A549 (cell line): ENCODE results near the gene ZNF267.

Source experiments
- BHLHE40 ChIP-seq: IDR thresholded peaks from 2 replicates; pipeline ENCODE4 v1.6.1; 2012; ENCODE audit warnings: low read depth, low read length, inconsistent platforms
- CBX2 ChIP-seq: fragments of 200-600 bp; sonication (generic); IDR thresholded peaks from 2 replicates; pipeline ENCODE4 v1.6.1; 2016; ENCODE audit warnings: low read depth, mild to moderate bottlenecking, borderline replicate concordance
- CEBPB ChIP-seq, 2 experiments: fragments of >200 bp in 1 of 2; sonication (Bioruptor Twin) in 1 of 2; formaldehyde crosslinking in 1 of 2; IDR thresholded peaks; 2 replicates each; pipeline ENCODE4 v1.6.1; 2012 to 2016
- EP300 ChIP-seq, 2 experiments: fragments of >200 bp; sonication (Bioruptor Twin); formaldehyde crosslinking; IDR thresholded peaks; 2 replicates in 1 of 2; 3 replicates in 1 of 2; pipeline ENCODE4 v1.6.1; 2016 to 2017
- GATA3 ChIP-seq: IDR thresholded peaks from 2 replicates; pipeline ENCODE4 v1.6.1; 2012; ENCODE audit warnings: borderline replicate concordance
- JUN ChIP-seq, 2 experiments: fragments of >200 bp; sonication (Bioruptor Twin); formaldehyde crosslinking; IDR thresholded peaks; 2 replicates in 1 of 2; 3 replicates in 1 of 2; pipeline ENCODE4 v1.6.1; 2016 to 2017
- MAFK ChIP-seq: fragments of 450-650 bp; IDR thresholded peaks from 2 replicates; pipeline ENCODE4 v1.6.1; 2014; ENCODE audit not compliant: partially characterized antibody
- NR3C1 ChIP-seq: fragments of >200 bp; sonication (Bioruptor Twin); formaldehyde crosslinking; IDR thresholded peaks from 3 replicates; pipeline ENCODE4 v1.6.1; 2017
- RFX5 ChIP-seq: fragments of 450-650 bp; IDR thresholded peaks from 2 replicates; pipeline ENCODE4 v1.7.1; 2014; ENCODE audit warnings: antibody characterized with exemption, mild to moderate bottlenecking, moderate library complexity
- RNF2 ChIP-seq: fragments of 200-600 bp; sonication (generic); IDR thresholded peaks from 2 replicates; pipeline ENCODE4 v1.6.1; 2016; ENCODE audit warnings: low read depth, mild to moderate bottlenecking, antibody characterized with exemption, moderate library complexity, borderline replicate concordance
- TF ChIP-seq, protein P1 (sequence below): fragments of >200 bp; sonication (Bioruptor Twin); formaldehyde crosslinking; IDR thresholded peaks from 3 replicates; pipeline ENCODE4 v1.5.1; 2016
- TF ChIP-seq, protein P2 (sequence below): IDR thresholded peaks from 2 replicates; pipeline ENCODE4 v1.6.1; 2012
- TF ChIP-seq, protein P3 (sequence below): fragments of 150-350 bp; IDR thresholded peaks from 2 replicates; pipeline ENCODE4 v1.6.1; 2014; ENCODE audit warnings: low read depth, mild to moderate bottlenecking, low read length

DNA sequence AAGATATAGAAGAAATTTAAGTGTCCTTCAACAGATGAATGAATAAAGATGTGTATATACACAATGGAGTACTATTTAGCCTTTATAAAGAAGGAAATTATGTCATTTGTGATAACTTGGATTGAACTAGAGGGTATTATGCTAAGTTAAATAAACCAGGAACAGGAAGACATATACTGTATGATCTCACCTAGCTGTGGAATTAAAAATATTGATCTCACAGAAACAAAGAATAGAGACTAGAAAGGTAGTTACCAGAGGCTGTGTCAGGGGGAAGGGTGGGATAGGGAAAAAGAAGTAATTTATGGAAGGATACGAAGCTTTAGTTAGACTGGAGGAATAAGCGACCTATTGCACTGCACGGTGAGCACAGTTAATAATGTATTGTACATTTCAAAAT is 5.4 kb upstream of the ZNF267 start:
- TF ChIP-seq, protein P1, sequence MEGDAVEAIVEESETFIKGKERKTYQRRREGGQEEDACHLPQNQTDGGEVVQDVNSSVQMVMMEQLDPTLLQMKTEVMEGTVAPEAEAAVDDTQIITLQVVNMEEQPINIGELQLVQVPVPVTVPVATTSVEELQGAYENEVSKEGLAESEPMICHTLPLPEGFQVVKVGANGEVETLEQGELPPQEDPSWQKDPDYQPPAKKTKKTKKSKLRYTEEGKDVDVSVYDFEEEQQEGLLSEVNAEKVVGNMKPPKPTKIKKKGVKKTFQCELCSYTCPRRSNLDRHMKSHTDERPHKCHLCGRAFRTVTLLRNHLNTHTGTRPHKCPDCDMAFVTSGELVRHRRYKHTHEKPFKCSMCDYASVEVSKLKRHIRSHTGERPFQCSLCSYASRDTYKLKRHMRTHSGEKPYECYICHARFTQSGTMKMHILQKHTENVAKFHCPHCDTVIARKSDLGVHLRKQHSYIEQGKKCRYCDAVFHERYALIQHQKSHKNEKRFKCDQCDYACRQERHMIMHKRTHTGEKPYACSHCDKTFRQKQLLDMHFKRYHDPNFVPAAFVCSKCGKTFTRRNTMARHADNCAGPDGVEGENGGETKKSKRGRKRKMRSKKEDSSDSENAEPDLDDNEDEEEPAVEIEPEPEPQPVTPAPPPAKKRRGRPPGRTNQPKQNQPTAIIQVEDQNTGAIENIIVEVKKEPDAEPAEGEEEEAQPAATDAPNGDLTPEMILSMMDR = no peak
- TF ChIP-seq RFX5 (no peak), GATA3 (no peak), CBX2 (no peak), EP300 (IDR thresholded peaks at IDR 0.05) (no peak), BHLHE40 (no peak), RNF2 (no peak), CEBPB (IDR thresholded peaks at IDR 0.05) (no peak), JUN (IDR thresholded peaks at IDR 0.05) (no peak), NR3C1 (no peak), MAFK (no peak)
- TF ChIP-seq, protein P2, sequence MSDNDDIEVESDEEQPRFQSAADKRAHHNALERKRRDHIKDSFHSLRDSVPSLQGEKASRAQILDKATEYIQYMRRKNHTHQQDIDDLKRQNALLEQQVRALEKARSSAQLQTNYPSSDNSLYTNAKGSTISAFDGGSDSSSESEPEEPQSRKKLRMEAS = no peak
- TF ChIP-seq, protein P3, sequence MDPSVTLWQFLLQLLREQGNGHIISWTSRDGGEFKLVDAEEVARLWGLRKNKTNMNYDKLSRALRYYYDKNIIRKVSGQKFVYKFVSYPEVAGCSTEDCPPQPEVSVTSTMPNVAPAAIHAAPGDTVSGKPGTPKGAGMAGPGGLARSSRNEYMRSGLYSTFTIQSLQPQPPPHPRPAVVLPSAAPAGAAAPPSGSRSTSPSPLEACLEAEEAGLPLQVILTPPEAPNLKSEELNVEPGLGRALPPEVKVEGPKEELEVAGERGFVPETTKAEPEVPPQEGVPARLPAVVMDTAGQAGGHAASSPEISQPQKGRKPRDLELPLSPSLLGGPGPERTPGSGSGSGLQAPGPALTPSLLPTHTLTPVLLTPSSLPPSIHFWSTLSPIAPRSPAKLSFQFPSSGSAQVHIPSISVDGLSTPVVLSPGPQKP = no peak
